Thyroid gland (tissue), 4 donors: Measurements from ENCODE around the gene INTU.

Experiments
- CTCF ChIP-seq, 6 experiments: fragments of 200-600 bp in 3 of 6; fragments of 450-650 bp in 3 of 6; sonication (generic) in 3 of 6; IDR thresholded peaks; one replicate each; pipeline ENCODE4 v1.5.1; 2016 to 2019; ENCODE audit warnings: antibody characterized with exemption in 6 of 6, mild to moderate bottlenecking in 2 of 6, inconsistent platforms in 1 of 6, moderate library complexity in 1 of 6
- POLR2A ChIP-seq, 2 donors: fragments of 450-650 bp; IDR thresholded peaks; one replicate each; pipeline ENCODE4 v1.6.1; 2017; ENCODE audit warnings: antibody characterized with exemption in 2 of 2, mild to moderate bottlenecking in 2 of 2, moderate library complexity in 1 of 2

DNA sequence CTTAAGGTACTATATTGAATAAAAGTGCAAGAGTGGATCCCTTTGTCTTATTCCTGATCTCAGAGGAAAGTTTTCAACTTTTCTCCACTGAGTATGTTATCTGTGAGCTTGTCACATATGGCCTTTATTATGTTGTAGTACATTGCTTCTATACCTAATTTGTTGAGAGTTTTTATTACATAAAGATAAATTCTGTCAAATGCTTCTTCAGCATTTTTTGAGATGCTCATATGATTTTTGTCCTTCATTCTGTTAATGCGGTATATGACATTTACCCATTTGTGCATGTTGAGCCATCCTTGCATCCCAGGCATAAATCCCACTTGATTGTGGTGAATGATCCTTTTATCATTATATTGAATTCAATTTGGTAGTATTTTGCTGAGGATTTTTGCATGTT is 108.5 kb downstream of the INTU start:
- no peak for TF ChIP-seq POLR2A (IDR thresholded peaks at IDR 0.05)
- TF ChIP-seq CTCF (IDR thresholded peaks at IDR 0.05), result no peak
